ENCODE measurements around the gene MMRN2.

DNA sequence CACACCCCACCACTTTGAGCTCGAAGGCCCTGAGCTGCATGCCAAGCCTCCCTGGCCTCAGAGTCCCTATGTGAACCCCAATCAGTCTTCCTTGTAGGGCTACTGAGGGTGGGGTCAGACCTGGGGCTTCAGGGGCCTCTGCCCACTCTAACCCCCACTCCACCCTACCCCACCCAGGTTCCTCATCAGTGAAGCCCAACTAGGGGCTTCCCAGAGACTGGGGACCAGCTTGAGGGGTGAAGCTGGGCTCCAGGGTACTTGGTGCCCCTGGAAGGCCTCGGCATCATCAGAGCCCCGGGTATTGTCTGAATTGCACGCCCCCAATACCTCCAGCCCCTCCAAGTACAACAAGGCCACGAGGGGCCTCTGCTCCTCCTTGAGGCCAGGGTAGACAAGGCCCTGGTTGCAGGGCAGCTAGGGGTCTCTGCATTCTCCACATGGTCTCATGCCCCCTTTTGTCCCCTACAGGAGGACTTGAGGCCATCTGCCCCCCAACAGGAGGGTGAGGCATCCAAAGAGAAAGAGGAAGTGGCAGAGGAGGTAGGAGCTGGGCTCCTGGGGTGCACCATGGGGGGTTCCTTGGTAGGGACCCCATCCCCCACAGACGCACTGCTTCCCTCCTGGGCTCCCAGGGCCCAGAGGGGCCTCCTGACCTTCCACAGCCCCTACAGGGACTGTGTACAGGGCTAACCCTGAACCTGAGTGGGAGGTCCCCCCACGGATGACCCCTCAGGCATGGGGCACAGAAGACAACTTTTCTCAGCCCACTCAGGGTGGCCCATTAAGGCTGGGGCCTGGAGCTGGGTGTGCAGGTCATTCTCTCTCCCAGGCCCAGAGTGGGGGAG, 4.9 kb upstream of the MMRN2 start:
- TF ChIP-seq POLR2A (IDR thresholded peaks at IDR 0.05), result no peak
- no peak for TF ChIP-seq POLR2AphosphoS5 (IDR thresholded peaks at IDR 0.05)

Data from breast epithelium (tissue), 3 donors.